Activated effector memory CD4-positive, alpha-beta T cell treated with Interleukin-2 at 50 U/mL for 16 hours (primary cell): Measurements from ENCODE around the gene OR4P4.

Experiments
- DNase-seq: peaks from one replicate; pipeline ENCODE4 v3.0.0-alpha.2; 2020

Gene OR4P4

DNA sequence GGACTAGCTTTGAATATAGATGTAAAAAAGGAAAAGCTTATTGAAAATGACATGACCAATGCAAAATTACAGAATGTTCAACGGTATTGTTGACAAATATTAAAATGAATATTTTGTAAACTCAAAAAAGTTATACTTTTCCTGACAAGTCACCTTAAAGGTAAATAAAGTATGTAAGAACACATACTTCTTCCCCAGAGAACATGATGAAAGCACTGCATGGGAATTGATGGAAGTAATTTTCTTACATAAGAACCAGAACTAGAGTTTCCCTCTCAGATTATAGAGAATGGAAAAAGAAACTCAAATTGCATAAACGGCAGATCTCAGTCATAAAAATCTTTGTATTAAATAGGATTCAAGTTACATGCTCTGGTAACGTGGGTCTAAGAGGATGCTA is at the start of gene OR4P4:
Gene OR4P4 (plus strand): TSS at position 301 of the 400 bp plus-strand sequence.
- no peak for DNase-seq

DNA sequence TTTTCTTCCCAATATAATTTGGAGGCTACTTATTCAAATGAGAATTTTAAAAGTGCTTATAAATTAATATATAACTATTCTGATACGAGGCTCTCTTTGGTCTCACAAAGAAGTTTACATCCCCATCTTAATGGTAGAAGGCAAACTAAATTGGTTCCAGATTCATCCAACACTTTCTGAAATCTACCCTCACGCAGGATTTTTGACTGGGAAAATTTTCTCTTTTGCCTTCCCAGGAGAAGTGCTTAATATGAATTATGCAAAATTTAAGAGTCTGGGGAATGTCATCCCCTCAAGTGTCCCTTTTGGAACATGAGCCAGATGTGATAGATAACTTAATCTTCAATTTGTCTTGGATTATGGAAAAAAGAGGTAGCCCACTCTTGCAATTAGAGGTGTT is 27.4 kb upstream of the OR4P4 start, which contains the start of gene OR4C11:
Gene OR4C11 (minus strand): TSS at position 101 of the 400 bp plus-strand sequence. CDS start 3,272 bp downstream, outside the sequence.
- DNase-seq = no peak

DNA sequence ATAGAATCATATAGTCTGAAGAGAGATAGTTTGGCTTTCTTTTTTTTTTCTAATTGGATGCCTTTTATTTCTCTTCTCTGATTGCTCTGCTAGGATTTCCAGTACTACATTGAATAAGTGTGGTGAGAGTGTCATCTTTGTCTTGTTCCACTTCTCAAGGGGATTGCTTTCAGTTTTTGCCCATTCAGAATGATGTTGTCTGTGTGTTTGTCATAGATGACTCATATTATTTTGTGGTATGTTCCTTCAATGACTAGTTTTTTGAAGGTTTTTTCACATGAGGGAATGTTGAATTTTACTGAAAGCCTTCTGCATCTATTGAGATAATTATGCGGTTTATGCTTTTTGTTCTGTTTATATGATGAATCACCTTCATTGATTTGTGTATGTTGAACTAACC is 10.4 kb upstream of the OR4P4 start:
- no peak for DNase-seq

DNA sequence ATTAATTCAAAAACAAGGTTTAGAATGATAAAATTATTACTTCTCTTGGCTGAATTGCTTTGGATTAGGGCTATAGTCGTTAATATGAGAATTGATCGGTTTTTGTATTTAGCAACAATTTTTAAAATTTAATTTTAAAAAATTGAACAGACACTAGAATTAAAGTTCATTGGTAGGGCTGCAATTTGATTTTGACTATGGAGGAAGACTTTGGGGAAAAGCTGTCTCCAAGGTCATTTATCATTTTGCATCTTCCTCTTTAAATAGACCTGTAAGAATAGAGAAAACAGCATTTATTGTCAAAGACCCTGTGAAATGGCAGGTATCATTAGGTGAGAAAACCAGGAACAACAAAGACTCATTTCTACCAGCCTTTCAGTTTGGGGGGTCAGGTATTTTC is 13.1 kb downstream of the OR4P4 start, which contains the start of gene OR4S2:
Gene OR4S2 (plus strand): TSS at position 301 of the 400 bp plus-strand sequence. CDS start 2,577 bp downstream, outside the sequence.
- DNase-seq = no peak

DNA sequence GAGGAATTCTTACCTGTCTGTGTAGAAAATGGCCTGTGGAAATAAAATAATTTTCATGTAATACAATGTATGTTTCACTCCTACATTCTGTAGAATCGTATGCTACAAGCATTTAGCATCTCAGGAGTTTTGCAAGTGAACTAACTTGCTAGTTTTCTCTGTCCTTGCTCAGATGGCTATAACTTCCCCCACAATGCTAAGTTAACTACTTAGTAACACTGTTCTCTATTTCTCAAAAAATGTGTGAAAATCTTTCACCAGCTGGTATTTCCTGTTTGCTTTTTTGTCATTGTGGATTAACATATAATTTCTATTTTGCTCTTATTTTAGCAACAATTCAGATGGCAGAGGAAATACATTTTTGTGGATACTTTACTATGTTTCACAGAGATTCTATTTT is 17.6 kb downstream of the OR4P4 start:
- no peak for DNase-seq

DNA sequence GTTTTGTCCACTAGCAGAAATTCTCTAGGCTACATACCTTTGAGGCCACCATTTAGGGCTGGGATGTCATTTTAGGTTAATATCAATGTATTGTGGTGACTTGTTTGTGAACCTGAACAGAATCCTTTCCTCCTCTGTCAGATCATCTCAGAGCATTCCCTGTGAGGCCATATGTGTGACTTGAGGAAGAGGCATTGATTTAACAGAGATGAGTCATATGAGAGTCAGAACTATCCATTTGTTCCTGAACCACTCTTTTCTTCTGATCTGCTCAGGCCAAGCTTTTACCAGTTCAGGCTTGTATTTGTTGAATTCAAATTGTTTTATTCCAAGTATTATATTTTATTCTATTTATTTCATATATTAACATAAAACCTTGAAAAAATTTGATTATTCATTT is 20.2 kb downstream of the OR4P4 start:
- DNase-seq = no peak

DNA sequence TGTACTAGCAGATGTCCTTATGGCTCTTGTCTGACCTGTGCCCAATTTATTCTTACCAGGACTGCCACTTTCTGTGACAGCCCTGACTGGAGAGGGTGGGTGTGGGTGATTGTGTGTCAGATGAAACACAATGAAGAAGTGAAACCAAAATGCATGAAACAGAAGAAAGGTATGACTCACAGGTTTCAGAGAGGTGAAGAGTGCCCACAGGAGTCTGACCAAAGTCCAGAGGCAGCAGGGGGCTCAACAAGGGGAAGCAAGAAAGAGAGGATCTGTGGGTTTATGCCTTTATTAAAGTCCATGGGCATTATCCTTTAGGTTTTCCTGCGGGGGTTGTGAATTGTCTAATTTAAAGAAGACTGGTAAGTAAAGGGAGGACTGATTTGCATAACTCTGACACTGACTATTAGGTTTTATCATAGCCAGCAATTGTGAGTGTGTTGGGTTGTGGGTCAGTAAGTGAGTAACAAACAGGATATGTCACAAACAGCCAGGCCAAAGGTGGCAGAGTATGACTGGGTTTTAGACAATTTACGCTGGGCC is 23.2 kb downstream of the OR4P4 start:
- DNase-seq = no peak

DNA sequence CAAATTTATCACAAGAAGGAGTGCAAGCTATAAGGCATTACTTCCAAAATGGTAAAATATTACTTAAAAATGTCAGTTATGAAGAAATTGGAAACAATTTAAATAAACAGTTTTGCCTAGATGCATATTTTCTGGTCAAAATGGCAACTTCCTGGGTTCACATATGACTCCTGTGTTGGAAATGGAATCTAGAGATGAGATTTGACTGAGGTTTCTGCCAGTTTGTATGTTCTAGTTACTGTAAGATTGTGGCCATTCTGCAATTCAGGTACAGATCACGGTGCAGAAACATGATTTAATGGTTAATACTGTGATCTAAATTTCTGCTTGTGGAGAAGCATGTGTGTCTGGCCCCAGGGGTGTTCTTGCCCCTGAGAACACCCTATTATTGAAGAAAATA is 23.7 kb downstream of the OR4P4 start:
- no peak for DNase-seq

DNA sequence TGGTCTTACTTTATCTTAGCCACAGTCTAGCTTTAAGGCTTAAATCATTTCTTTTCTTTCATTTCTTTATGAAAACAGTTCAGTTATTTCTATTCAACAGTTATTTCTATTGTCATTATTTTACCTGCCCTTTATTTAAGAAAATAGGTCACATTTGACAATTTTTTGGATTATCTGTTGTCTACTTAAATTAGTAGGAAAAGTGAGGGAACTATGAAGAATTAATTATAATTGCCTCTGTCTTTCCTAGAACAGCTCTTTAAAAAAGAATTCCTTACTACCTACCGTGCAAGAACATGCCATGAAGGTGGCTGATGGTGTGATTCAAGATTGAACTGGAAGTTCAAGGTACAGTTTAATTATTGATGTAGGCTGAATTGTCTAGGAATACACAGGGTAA is 27.0 kb downstream of the OR4P4 start, which contains the start of gene OR4C6:
Gene OR4C6 (plus strand): TSS at position 301 of the 400 bp plus-strand sequence. CDS start 2,966 bp downstream, outside the sequence.
- no peak for DNase-seq

DNA sequence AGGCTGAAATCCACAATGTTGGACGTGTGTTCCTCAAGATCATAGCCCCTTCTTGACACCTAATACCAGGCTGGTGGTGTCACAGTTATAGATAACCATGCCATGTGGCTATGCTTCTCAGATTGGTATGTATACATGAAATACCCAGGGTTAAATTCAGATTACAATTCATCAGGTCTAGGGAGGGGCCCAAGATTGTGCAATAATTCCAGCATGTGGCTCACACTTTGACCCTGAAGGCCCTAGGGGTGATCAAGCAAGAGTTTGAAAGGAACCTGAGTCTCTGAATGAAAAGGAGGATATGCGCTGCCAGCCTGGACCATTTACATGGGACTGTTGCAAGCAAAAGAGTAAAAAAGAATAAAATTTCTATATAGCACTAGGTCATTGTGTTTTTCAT is 34.5 kb downstream of the OR4P4 start:
- no peak for DNase-seq

DNA sequence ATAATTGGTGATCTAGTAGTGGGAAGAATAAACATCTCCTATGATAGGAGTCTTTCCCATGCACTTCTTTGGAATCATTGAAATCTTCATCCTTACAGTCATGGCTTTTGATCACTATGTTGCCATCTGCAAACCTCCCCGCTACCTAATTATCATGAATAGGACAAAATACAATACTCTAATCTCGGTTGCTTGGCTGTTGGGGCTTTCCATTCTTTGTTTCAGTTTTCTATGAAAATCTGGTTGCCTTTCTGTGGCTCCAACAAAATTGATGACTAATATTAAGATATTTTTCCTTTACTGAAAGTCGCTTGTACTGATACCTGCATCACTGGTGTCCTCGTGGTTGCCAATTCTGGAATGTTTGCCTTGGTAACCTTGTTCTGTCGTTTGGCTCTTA is 38.9 kb downstream of the OR4P4 start:
- DNase-seq = no peak
